ENCODE results near the gene PPP1CB.

PPP1CB gene

GRCh38 chr2:28750316-28751251 lies 1.0 kb upstream of the PPP1CB start:
- TF ChIP-seq GATA3 (IDR thresholded peaks at IDR 0.05; ENCODE audit: low read depth, low read length) (no peak), GATA2 (IDR thresholded peaks at IDR 0.05; ENCODE audit: low read depth, low read length) (no peak)

DNA sequence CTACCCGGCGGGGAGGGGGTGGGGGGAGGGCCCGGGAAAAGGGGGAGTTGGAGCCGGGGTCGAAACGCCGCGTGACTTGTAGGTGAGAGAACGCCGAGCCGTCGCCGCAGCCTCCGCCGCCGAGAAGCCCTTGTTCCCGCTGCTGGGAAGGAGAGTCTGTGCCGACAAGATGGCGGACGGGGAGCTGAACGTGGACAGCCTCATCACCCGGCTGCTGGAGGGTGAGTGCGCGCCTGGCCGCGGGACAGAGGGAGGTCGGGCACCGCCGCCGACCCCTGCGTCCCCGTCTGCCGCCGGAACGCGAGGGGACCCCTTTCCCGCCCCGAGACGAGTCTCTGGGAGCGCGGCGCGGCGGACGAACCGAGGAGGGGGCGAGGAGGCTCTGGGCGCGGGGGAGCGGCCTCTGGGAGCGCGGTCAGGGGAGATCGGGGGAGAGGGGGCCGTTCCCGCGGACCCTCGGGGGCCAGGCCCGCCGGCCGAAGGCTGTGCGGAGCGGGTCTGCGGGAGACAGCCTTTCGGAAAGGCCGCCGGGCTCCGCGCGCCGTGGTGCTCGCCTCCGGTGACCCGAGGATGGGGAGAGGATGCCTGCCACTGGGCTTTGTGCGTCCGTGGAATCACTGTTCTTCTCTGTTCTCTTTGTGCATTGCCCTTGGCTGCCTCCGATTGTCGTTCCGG lies 463 bp downstream of the PPP1CB start:
- no peak for TF ChIP-seq GATA3 (IDR thresholded peaks at IDR 0.05; ENCODE audit: low read depth, low read length)
- TF ChIP-seq GATA2 (IDR thresholded peaks at IDR 0.05; ENCODE audit: low read depth, low read length) = no peak

- TF ChIP-seq GATA2 (IDR thresholded peaks at IDR 0.05; ENCODE audit: low read depth, low read length) (no peak), GATA3 (IDR thresholded peaks at IDR 0.05; ENCODE audit: low read depth, low read length) (no peak)
Measured at GRCh38 chr2:28752631-28753376, 1.2 kb downstream of the PPP1CB start.

DNA sequence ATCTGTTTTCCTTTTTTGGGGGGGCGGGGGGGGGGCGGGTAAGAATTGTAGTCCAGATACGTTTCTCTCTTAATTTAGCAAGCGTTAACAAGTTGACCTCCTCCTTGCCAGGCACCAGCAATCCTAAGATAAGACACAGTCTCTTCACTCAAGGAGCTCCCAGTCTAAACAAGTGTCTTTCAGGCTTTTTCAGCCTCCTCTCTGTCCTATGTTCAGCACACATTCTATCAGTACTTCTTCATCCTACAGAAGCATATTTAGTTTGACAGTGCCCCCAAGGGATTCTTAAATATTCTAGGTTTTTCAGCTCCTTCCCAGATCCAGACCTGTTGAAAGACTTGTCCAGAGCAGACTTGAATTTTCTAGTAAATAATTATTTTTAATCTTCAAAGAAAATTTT lies 2.7 kb downstream of the PPP1CB start:
- no peak for TF ChIP-seq GATA3 (IDR thresholded peaks at IDR 0.05; ENCODE audit: low read depth, low read length)
- no peak for TF ChIP-seq GATA2 (IDR thresholded peaks at IDR 0.05; ENCODE audit: low read depth, low read length)

GRCh38 chr2:28755421-28755820 lies 3.8 kb downstream of the PPP1CB start:
- TF ChIP-seq GATA3 (IDR thresholded peaks at IDR 0.05; ENCODE audit: low read depth, low read length) = no peak
- TF ChIP-seq GATA2 (IDR thresholded peaks at IDR 0.05; ENCODE audit: low read depth, low read length) = no peak

DNA sequence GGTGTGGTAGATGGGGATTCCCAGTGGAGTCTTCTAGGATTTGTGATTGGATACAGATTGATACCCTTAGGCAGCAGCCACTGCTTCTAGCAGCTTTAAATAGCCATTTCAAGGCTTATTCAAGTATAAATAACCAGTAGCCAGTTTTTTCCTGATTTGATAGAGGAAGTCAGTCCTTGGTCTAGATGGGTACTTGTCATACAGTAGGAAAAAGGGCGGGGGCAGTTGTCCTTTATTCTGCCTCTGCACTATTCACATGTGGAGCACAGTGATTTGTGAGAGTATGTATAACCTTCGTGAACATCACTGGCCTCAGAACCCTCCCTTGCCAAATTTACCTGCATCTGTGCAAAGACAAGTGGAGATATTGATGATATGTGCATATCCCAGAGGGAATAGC lies 6.8 kb downstream of the PPP1CB start:
- TF ChIP-seq GATA2 (IDR thresholded peaks at IDR 0.05; ENCODE audit: low read depth, low read length) = no peak
- no peak for TF ChIP-seq GATA3 (IDR thresholded peaks at IDR 0.05; ENCODE audit: low read depth, low read length)

DNA sequence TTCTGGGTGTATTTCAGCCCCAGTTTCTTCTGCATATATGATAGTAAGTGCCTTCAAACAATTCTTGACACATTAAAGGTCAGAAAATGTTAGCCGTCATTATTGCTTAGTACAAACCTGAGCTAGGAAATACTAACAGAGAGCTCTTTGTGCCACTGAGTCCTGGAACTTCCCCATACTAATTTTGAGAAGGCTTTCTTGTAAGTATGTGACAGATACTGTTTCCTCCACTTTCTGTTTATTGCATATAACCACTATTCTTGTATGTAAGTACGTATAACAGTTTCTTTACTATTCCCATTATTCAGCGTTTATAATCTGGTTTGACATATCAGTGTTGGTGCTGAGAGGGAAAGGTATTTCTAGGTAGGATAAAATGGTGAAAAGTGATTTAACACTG lies 9.8 kb downstream of the PPP1CB start:
- TF ChIP-seq GATA3 (IDR thresholded peaks at IDR 0.05; ENCODE audit: low read depth, low read length) (no peak), GATA2 (IDR thresholded peaks at IDR 0.05; ENCODE audit: low read depth, low read length) (no peak)

DNA sequence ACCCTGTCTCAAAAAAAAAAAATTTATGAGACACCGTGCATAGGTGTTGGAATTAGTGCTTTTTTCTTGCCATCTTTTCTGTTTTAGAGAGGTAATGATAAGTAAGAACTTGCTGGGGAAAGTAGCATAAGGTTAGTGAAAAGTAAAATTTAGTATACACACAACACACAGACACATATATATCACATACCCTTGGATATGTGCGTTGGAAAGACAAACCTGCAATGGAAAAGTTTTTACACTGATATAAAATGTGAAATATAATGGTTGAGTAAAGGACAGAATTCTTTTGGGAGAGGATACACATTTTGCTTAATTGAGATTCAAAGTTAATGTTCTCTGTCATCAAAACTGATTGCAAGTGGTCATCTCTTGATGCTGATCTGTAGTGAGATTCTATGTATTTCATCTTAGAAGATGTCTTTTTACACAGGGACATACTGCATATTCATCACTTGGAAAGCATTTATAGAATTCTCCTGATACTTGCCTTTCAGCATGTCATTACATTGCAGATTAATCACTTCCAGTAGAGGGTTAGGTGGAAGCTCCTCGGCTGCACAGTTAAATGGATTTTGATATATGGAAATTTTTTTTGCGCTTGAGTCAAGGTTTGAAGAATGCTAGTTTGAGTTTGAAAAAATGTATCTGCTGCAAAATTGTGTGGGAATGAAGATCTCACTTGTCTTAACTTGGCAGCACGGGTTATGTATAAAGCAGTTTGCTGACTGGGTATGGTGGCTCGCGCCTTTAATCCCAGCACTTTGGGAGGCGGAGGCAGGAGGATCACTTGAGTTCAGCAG lies 13.5 kb downstream of the PPP1CB start:
- no peak for TF ChIP-seq GATA2 (IDR thresholded peaks at IDR 0.05; ENCODE audit: low read depth, low read length)
- no peak for TF ChIP-seq GATA3 (IDR thresholded peaks at IDR 0.05; ENCODE audit: low read depth, low read length)

- no peak for TF ChIP-seq GATA3 (IDR thresholded peaks at IDR 0.05; ENCODE audit: low read depth, low read length)
- no peak for TF ChIP-seq GATA2 (IDR thresholded peaks at IDR 0.05; ENCODE audit: low read depth, low read length)
Measured at GRCh38 chr2:28766070-28766469, 14.4 kb downstream of the PPP1CB start.

DNA sequence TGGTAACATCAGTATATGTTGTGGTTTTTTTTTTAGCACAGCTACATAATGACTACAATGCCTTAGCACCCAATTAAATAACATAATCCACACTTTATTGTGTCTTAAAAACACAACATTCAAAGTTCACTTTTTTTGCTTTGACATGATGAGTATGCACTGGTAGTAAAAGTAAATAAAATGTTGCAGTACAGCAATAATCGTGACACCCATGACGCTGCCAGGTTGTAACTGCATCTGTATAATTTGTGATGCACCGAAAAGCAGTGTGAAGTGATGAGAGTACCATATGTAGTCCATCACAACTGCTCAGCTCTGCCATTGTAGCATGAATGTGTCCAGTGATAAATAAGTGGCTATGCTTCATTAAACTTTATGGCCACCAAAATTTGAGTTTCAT lies 15.7 kb downstream of the PPP1CB start:
- TF ChIP-seq GATA2 (IDR thresholded peaks at IDR 0.05; ENCODE audit: low read depth, low read length) = no peak

- TF ChIP-seq GATA3 (IDR thresholded peaks at IDR 0.05; ENCODE audit: low read depth, low read length) (no peak), GATA2 (IDR thresholded peaks at IDR 0.05; ENCODE audit: low read depth, low read length) (no peak)
Measured at GRCh38 chr2:28768422-28768821, 16.8 kb downstream of the PPP1CB start.

DNA sequence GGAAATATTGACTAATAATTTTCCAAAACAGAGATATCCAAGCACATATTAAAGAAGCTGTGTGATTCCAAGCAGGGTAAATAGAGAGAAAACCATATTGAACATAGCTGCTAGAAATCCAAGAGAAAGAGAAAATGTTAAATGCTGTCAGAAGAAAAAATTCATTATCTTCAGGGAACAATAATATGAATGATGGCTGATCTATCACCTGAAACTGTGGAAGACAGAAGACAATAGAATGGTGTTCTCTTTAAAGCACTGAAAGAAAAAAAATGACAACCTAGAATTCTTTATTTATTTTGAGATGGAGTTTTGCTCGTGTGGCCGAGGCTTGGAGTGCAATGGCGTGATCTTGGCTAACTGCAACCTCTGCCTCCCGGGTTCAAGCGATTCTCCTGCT lies 17.3 kb downstream of the PPP1CB start:
- no peak for TF ChIP-seq GATA3 (IDR thresholded peaks at IDR 0.05; ENCODE audit: low read depth, low read length)
- no peak for TF ChIP-seq GATA2 (IDR thresholded peaks at IDR 0.05; ENCODE audit: low read depth, low read length)

DNA sequence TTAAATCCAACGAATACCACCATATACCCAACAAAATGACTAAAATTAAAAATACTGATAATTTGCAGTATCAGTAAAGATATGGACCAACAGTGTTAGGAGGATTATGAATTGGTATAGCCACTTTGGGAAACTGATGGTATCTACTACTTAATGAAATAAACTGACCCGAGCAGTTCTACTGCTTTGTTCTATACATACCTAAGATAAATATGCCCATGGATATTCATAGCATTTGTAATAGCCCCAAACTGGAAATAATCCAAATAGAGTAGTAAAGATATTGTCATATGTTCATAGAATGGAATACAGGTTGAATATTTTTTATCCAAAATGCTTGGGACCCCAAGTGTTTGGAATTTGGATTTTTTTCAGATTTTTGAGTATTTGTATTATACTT lies 20.7 kb downstream of the PPP1CB start:
- TF ChIP-seq GATA2 (IDR thresholded peaks at IDR 0.05; ENCODE audit: low read depth, low read length) (no peak), GATA3 (IDR thresholded peaks at IDR 0.05; ENCODE audit: low read depth, low read length) (no peak)

DNA sequence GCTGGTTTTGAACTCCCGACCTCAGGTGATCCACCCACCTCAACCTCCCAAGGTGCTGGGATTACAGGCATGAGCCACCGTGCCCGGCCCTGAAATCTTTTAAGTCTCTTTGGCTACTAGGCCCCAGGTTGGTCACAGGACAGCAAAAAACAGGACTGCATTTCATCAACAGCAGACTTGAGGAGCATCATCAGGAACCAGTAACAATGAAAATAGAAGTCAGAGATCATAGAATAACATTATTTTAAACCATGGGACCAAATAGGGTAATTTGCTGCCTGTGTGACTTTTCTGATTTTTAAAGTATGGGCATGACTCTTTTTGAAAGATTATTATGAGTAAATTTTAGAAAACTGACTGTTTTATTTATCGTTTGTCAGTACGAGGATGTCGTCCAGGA lies 24.8 kb downstream of the PPP1CB start:
- TF ChIP-seq GATA3 (IDR thresholded peaks at IDR 0.05; ENCODE audit: low read depth, low read length) (no peak), GATA2 (IDR thresholded peaks at IDR 0.05; ENCODE audit: low read depth, low read length) (no peak)
